Colonic mucosa (tissue), 4 donors: Measurements from ENCODE around the gene RER1. TPM values are rescaled to one million over a fixed set of nuclear protein-coding genes. Genes with fewer than 3 reads are reported as not detected.
A peak's percentile ranks its signal among the peaks of the same experiment; 100 is the strongest.

Experiments
- DNase-seq: peaks from one replicate; pipeline ENCODE4 v3.0.0-alpha.2; 2020
- H3K27ac ChIP-seq: fragments of 200-600 bp; one replicate; pipeline ENCODE4 v1.8.0; 2021
- H3K27me3 ChIP-seq: fragments of 200-600 bp; one replicate; pipeline ENCODE4 v1.8.0; 2021
- H3K36me3 ChIP-seq: fragments of 200-600 bp; one replicate; pipeline ENCODE4 v1.8.0; 2021
- H3K4me1 ChIP-seq: fragments of 200-600 bp; one replicate; pipeline ENCODE4 v1.8.0; 2021; ENCODE audit warnings: mild to moderate bottlenecking
- H3K4me3 ChIP-seq: fragments of 200-600 bp; one replicate; pipeline ENCODE4 v1.8.0; 2021
- H3K9ac ChIP-seq, 2 donors: one replicate each; pipeline ENCODE4 v1.7.0; 2013; ENCODE audit warnings: control low read depth in 2 of 2, low read depth in 2 of 2, low read length in 2 of 2
- H3K9me3 ChIP-seq: fragments of 200-600 bp; one replicate; pipeline ENCODE4 v1.8.0; 2021
- intact Hi-C: fragments of 100-400 bp; cut with DNase I; formaldehyde crosslinking; loops from one replicate; pipeline ENCODE4 v1.14.1; 2022
- total RNA-seq, 2 donors: library from RNA; stranded (reverse); fragmentation: NEBNext Ultra II Directional in 1 of 2; extraction: Animal tissue kit (Norgen Biotek cat#: 25700) in 1 of 2; gene quantifications; one replicate each; pipeline ENCODE4 v1.2.1, GENCODE V29; 2021
- TF ChIP-seq, protein P1 (sequence below): fragments of 200-600 bp; IDR thresholded peaks from one replicate; pipeline ENCODE4 v1.8.0; 2022; ENCODE audit warnings: antibody characterized with exemption, mild to moderate bottlenecking
- donor health status: healthy.
- donor health status: DM: no; HTN: no; CAD: no.
- donor health status: DM: no; HTN: no; CAD: no.

RER1 gene
- total RNA-seq, 2 donors from 2014 or later, result 190 to 216 TPM

DNA sequence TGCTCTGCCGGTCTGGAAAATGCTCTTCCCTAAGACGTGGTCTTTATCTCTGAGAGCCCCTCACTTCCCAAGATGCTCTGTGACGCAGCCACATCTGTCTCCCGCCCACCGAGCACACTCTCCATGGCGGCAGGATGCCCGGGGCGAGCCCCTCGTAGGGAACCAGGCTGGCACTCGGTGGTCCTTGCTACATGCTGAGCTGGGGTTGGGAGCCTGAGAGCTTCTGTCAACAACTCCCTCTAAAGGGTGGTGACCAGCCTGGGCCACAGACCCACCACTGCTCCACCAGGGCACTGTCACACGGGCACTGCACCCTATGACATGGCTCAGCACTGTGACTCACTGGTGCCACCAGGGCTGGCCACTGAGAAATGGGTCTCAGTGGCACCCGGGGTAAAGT is 18.1 kb downstream of the RER1 start:
- Histone ChIP-seq H3K4me1 (peaks cover 12% of the 10 kb centered on the region), H3K4me3 (no peak overlapping the region), H3K9me3 (no peaks in the 10 kb centered on the region), H3K9ac (no peak overlapping the region), H3K27ac (no peak overlapping the region), H3K27me3 (no peaks in the 10 kb centered on the region), H3K36me3 (no peaks in the 10 kb centered on the region)
- no peak for DNase-seq
- TF ChIP-seq, protein P1, sequence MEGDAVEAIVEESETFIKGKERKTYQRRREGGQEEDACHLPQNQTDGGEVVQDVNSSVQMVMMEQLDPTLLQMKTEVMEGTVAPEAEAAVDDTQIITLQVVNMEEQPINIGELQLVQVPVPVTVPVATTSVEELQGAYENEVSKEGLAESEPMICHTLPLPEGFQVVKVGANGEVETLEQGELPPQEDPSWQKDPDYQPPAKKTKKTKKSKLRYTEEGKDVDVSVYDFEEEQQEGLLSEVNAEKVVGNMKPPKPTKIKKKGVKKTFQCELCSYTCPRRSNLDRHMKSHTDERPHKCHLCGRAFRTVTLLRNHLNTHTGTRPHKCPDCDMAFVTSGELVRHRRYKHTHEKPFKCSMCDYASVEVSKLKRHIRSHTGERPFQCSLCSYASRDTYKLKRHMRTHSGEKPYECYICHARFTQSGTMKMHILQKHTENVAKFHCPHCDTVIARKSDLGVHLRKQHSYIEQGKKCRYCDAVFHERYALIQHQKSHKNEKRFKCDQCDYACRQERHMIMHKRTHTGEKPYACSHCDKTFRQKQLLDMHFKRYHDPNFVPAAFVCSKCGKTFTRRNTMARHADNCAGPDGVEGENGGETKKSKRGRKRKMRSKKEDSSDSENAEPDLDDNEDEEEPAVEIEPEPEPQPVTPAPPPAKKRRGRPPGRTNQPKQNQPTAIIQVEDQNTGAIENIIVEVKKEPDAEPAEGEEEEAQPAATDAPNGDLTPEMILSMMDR, result no peak
- intact Hi-C loops, result loop anchor here (5.0 kb wide), 1 partner anchor 138 kb away; no protein-coding TSS in a partner anchor

DNA sequence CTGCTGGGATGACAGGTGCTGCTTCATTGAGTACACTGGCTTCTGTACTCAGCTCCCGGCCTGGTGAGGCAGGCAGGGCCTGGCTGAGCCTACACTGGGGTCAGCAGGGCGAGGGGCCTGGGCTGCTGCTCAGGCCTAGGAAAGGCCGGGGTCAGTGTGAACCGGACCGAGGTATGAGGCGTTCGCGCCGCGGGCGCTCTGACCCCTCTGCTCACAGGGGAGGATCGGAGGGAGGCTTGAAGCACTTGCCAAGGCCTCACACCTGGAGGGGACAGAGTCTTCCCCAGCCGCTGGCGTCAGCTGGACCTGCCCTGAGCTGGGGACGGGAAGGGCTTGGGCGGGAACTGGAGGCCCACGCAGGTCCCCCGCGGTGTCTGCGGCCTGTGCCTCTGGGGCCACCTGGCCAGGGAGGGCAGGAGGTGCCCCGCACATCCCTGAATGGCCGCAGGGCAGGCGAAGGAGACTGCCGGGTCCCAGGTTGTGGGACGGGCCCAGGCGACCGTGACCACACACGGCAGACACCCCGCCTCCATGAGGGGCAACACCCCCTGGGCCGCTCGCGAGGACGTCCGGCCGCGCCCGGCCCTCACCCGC is 20.3 kb downstream of the RER1 start:
- Histone ChIP-seq H3K4me1 (peaks cover 12% of the 10 kb centered on the region), H3K27me3 (no peaks in the 10 kb centered on the region), H3K4me3 (peak overlapping the region; percentile 99), H3K36me3 (no peaks in the 10 kb centered on the region), H3K9ac (peak overlapping the region; percentile 90 to 97), H3K9me3 (no peaks in the 10 kb centered on the region), H3K27ac (peak overlapping the region; percentile 85)
- no peak for DNase-seq
- TF ChIP-seq, protein P1, result no peak
- intact Hi-C loops, result loop anchor here (5.0 kb wide), 1 partner anchor 135 kb away; no protein-coding TSS in a partner anchor

- Histone ChIP-seq H3K27ac (peak within 1 kb of the TSS; percentile 85), H3K36me3 (no peaks in the 10 kb centered on the region), H3K4me3 (peak within 1 kb of the TSS; percentile 99), H3K27me3 (no peaks in the 10 kb centered on the region), H3K9me3 (no peaks in the 10 kb centered on the region), H3K4me1 (peaks cover 12% of the 10 kb centered on the region), H3K9ac (peak within 1 kb of the TSS; percentile 90 to 97)
- peak; percentile 98 for DNase-seq
- TF ChIP-seq, protein P1, result no peak
- intact Hi-C loops, result loop anchor here (5.0 kb wide), 1 partner anchor 135 kb away; no protein-coding TSS in a partner anchor
These were observed 20.7 kb downstream of the RER1 start, which contains the start of gene PEX10 for GRCh38 chr1:2412395-2412772. PEX10 (minus strand) TSS chr1:2412564; CDS start chr1:2412502, 62 bp downstream.

GRCh38 chr1:2412773-2413494 is 21.3 kb downstream of the RER1 start:
- H3K27ac ChIP-seq, result peak overlapping the region; percentile 85
- no peaks in the 10 kb centered on the region for H3K27me3 ChIP-seq
- H3K36me3 ChIP-seq, result no peaks in the 10 kb centered on the region
- peaks cover 12% of the 10 kb centered on the region for H3K4me1 ChIP-seq
- peak overlapping the region; percentile 99 for H3K4me3 ChIP-seq
- H3K9ac ChIP-seq, result peak overlapping the region; percentile 90 to 97
- intact Hi-C loops, result loop anchor here (5.0 kb wide), 1 partner anchor 134 kb away; no protein-coding TSS in a partner anchor
- TF ChIP-seq, protein P1, result no peak
- DNase-seq, result no peak
- no peaks in the 10 kb centered on the region for H3K9me3 ChIP-seq

GRCh38 chr1:2413495-2414296 is 22.1 kb downstream of the RER1 start:
- DNase-seq, result peak; percentile 49
- Histone ChIP-seq H3K36me3 (no peaks in the 10 kb centered on the region), H3K9ac (peak overlapping the region; percentile 90 to 97), H3K9me3 (no peaks in the 10 kb centered on the region), H3K27me3 (no peaks in the 10 kb centered on the region), H3K27ac (peak overlapping the region; percentile 85), H3K4me1 (peaks cover 12% of the 10 kb centered on the region), H3K4me3 (peak overlapping the region; percentile 99)
- TF ChIP-seq, protein P1, result no peak
- intact Hi-C loops, result loop anchor here (5.0 kb wide), 1 partner anchor 134 kb away; no protein-coding TSS in a partner anchor
